Measurements from ENCODE around the gene ST7.
"Not testable (repeated sequence)": the region's sequence is repeated elsewhere in the genome, so short reads cannot be mapped to it uniquely, and the experiment has no call there.

ST7 gene

DNA sequence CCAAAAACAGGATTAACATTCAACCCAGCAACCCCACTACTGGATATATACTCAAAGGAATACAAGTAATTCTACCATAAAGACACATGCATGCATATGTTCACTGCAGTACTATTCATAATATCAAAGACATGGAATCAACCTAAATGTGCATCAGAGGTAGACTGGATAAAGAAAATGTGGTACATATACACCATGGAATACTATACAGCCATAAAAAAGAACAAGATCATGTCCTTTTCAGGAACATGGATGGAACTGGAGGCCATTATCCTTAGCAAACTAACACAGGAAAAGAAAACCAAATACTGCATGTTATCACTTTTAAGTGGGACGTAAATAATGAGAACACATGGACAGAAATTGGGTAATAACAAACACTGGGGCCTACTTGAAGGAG lies 77.5 kb downstream of the ST7 start:
- DNase-seq (ENCODE audit: low read depth), result not testable (repeated sequence)

DNA sequence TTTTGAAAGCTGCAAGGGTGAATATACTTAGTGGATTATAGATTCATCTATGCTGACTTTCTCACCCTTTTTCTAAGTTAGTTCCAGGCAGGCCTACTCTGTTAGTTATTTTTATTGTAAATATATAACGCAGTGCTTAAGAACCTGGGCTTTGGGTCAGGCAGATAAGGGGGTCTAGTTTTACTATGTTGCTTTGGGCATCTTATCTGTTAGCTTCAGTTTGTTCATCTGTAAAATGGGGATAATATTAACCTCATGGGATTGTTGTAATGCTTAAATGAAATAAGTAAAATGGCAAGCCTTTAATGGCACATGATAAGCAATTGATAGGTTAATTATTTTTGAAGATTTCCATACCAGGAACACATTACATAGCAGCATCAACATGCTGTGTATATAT lies 79.5 kb downstream of the ST7 start:
- DNase-seq (ENCODE audit: low read depth), result no peak

GRCh38 chr7:117034851-117035464 lies 81.7 kb downstream of the ST7 start:
- no peak for DNase-seq (ENCODE audit: low read depth)

- DNase-seq (ENCODE audit: low read depth), result no peak
These were observed 82.2 kb downstream of the ST7 start for GRCh38 chr7:117035465-117035862.

DNA sequence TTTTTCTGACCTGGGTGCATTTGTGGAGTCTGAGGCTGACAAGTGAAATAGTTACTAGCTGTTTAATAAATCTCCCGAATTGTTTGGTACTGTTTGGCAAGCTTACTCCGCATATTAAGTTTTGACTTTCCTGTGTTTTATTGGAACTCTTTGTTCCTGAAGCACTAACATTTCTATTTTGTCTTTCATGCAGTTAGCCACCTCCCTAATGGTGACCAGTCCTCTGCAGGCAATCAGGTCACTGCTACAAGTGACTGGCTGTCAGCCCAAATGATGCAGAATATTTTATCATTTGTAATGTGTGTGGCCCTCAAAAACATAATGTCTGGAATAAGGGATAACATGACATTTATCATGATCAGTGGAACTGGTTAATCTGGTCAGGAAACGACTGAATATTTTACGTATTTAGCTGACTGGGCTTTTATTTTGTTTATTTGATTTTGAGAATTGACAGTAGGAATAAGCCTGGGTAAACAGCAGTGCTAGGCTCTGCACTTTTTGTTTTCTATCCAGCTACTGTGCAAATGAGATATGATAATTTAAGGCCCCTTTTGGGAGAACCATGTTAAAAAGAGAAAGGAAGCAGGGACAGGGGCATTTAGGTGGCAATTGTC lies 82.9 kb downstream of the ST7 start:
- no peak for DNase-seq (ENCODE audit: low read depth)

DNA sequence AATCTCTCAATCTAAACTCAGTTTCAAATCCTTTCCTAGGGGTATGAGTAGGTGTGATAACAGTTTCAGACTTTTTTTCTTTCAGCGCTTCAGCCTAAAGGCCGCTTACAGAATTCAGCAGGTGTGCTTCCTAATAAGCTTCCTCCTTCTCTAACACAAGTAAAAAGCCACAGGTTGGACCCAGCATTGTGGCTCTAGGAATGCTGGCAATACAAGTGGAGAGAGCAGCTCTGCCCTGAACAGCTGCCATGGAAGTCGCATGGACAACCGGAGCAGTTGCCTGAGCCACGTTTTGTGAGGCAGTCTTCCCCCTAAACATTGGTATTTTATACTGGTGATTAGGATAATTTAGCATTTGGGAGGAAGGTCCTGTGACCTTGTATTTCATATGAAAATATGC lies 83.5 kb downstream of the ST7 start:
- no peak for DNase-seq (ENCODE audit: low read depth)

DNA sequence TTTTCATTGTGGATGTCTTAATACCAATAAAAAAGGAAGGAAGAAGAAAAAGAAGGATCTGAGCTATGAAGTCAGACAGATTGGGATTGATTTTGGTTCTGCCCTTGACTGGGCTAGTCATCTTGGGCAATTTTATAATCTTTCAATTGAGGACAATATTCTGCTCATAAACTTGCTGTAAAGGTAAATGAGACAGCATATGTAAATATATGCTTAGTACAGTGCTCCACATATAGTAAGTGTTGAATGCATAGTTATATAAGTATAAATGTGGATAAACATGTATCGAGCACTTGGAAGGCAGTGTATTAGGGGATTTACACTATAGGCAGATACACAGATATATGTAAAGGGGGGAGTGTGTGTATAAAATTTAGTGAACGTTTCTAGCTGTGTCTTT lies 85.1 kb downstream of the ST7 start:
- no peak for DNase-seq (ENCODE audit: low read depth)

- DNase-seq (ENCODE audit: low read depth), result peak; percentile 67
These were observed 87.7 kb downstream of the ST7 start for GRCh38 chr7:117041007-117041406.

GRCh38 chr7:117041822-117042221 lies 88.5 kb downstream of the ST7 start:
- DNase-seq (ENCODE audit: low read depth), result no peak

- no peak for DNase-seq (ENCODE audit: low read depth)
These were observed 90.0 kb downstream of the ST7 start for GRCh38 chr7:117043108-117043825.

GRCh38 chr7:117044664-117045063 lies 91.4 kb downstream of the ST7 start:
- no peak for DNase-seq (ENCODE audit: low read depth)

GRCh38 chr7:117045927-117046710 lies 92.8 kb downstream of the ST7 start:
- DNase-seq (ENCODE audit: low read depth), result no peak

GRCh38 chr7:117047496-117047895 lies 94.2 kb downstream of the ST7 start:
- no peak for DNase-seq (ENCODE audit: low read depth)

DNA sequence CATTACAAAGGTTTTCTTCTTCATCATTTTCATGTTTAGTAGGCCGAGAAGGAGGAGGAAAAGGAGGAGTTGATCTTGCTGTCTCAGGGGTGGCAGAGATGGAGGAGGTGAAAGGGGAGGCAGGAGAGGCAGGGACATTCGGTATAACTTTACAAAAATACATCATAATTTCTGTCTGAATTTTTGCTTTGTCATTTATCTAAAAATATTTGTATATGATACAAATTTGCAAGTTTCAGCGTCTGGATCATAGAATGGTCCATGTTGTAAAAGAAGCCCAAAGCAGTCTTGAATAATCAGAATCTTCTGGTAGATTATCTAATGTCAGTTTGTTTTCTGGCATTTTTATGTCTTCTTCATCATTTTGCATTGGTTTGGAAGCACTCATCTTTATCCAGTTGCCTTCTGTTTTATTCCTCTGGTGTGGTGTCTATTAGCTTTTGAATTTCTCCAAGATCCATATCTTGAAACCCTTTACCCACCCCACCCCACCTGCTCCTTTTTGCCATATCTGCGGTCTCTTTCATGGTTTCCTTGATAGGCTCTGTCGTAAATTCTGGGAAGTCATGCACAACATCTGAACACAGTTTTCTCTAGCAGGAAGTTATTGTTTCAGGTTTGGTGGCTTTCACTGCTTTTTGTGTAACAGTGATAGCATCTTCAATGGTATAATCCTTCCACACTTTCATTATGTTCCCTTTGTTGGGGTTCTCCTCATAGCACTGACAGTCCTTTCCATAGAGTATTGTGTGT lies 95.0 kb downstream of the ST7 start:
- no peak for DNase-seq (ENCODE audit: low read depth)

DNA sequence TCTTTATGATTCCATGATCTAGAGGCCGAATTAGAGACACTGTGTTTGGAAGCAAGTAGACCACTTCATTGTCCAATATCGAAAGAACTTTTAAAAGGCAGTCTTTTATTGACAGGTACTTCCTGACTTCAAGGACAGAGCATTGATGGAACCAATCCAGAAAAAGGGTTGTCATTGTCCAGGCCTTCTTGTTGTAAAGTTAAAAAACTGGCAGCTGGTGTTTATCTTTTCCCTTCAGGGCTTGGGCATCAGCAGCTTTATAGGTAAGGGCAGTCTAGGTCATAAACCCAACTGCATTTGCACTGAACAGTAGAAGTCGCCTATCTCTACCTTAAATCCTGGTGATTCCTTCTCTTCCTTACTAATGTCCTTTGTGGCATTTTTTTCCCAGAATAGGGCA lies 95.6 kb downstream of the ST7 start:
- DNase-seq (ENCODE audit: low read depth), result no peak

- DNase-seq (ENCODE audit: low read depth), result no peak
These were observed 98.5 kb downstream of the ST7 start for GRCh38 chr7:117051808-117052207.

DNA sequence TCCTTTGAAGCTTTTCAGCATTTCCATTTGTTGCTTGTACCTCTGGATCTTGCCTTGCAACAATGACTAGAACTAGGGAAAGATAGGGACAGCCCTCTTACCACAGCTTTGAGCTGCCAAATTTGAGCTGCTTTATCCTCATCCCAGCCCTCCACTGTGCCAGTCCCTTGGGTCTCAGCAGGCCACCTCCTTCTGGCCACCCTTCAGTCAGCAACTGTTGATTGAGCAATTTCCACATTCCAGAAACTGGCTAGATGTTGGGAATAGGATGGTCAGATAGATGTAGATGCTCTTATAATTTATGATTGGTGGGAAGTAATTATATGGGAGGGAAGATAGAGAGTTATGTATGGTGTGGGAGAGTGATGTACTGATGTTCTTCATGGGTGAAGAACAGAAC lies 100.1 kb downstream of the ST7 start:
- DNase-seq (ENCODE audit: low read depth), result no peak

- peak; percentile 30 for DNase-seq (ENCODE audit: low read depth)
These were observed 108.5 kb downstream of the ST7 start for GRCh38 chr7:117061751-117062150.

GRCh38 chr7:117062300-117062699 lies 109.0 kb downstream of the ST7 start:
- DNase-seq (ENCODE audit: low read depth), result no peak

DNA sequence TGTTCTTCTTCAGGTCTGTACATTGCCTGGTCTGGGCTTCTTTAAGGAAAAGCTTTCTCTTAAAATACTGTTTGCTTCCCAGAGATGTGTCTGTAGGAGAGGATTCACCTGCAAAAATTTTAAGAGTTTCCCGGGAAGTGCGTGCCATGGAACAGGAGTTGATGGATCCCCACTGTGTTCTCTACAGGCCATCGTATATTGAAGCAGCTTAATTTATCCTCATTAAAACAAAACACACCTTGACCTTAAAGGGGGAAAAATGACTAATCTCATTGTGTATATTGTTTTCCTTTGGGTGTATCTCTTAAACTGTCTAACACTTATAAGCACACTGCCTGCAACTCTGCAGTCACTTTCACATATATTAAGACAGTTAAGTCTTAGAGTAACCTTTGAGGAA lies 111.4 kb downstream of the ST7 start:
- no peak for DNase-seq (ENCODE audit: low read depth)

DNA sequence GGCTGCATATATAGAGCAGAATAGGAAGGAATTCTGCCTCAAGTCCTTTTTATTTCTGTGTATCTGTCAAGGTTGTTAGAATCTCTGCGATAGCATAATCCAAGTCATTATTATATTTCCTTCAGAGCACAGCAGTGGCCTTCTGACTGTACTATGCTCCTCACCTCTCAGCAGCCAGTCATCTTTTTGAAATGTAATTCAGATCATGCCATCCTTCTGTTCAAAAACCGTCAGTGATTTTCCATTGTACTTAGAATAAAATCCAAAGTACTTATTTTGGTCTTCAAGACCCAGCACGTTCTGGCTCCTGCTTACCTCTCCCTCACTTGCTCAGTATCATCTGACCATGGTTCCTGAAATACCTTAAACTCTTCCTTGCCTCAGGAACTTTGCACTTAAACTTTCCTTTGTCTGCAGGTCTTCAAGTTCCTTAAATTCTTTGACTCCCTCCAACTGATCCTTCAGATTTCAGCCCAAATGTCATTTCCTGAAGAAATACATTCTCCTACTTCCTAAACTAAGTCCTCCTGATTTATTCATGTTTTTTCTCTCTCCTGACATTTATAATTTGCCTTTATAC lies 112.4 kb downstream of the ST7 start:
- DNase-seq (ENCODE audit: low read depth), result no peak

DNA sequence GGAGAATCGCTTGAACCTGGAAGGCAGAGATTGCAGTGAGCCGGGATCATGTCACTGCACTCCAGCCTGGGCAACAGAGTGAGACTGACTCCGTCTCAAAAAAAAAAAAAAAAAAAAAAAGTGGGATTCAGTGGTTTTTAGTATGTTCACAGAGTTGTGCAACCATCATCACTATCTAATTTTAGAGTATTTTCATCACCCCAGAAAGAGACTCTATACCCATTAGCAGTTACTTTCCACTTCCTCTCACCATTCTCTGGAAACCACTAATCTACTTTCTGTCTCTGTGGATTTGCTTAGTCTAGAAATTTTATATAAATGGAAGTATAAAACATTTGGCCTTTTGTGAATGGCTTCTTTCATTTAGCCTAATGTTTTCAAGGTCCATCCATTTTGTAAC lies 113.4 kb downstream of the ST7 start:
- no peak for DNase-seq (ENCODE audit: low read depth)
